ENCODE results near the gene RANBP17.

- TF ChIP-seq POLR2A (IDR thresholded peaks at IDR 0.05) (no peak), POLR2AphosphoS5 (IDR thresholded peaks at IDR 0.05) (no peak)
- TF ChIP-seq, protein P1, sequence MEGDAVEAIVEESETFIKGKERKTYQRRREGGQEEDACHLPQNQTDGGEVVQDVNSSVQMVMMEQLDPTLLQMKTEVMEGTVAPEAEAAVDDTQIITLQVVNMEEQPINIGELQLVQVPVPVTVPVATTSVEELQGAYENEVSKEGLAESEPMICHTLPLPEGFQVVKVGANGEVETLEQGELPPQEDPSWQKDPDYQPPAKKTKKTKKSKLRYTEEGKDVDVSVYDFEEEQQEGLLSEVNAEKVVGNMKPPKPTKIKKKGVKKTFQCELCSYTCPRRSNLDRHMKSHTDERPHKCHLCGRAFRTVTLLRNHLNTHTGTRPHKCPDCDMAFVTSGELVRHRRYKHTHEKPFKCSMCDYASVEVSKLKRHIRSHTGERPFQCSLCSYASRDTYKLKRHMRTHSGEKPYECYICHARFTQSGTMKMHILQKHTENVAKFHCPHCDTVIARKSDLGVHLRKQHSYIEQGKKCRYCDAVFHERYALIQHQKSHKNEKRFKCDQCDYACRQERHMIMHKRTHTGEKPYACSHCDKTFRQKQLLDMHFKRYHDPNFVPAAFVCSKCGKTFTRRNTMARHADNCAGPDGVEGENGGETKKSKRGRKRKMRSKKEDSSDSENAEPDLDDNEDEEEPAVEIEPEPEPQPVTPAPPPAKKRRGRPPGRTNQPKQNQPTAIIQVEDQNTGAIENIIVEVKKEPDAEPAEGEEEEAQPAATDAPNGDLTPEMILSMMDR (IDR thresholded peaks at IDR 0.05), result no peak
Observed at GRCh38 chr5:170937914-170938313, 76.1 kb downstream of the RANBP17 start.
